Subcutaneous adipose tissue (tissue), 4 donors: Measurements from ENCODE around the gene LRRC15. TPM values are rescaled to one million over a fixed set of nuclear protein-coding genes. Genes with fewer than 3 reads are reported as not detected.

ENCODE experiments used
- total RNA-seq, 4 donors: library from RNA; depleted of rRNA; stranded (reverse); fragments of >200 nt; gene quantifications; one replicate each; pipeline ENCODE4 v1.1.0, GENCODE V29; 2016
- TF ChIP-seq, protein P1 (sequence below): fragments of 450-650 bp; IDR thresholded peaks from one replicate; pipeline ENCODE4 v1.5.1; 2016; ENCODE audit warnings: low read depth, mild to moderate bottlenecking, control low read depth, antibody characterized with exemption, moderate library complexity

LRRC15 gene
- total RNA-seq, 4 donors from 2014 or later: under 0.01 to 0.22 TPM; not detected in 2

DNA sequence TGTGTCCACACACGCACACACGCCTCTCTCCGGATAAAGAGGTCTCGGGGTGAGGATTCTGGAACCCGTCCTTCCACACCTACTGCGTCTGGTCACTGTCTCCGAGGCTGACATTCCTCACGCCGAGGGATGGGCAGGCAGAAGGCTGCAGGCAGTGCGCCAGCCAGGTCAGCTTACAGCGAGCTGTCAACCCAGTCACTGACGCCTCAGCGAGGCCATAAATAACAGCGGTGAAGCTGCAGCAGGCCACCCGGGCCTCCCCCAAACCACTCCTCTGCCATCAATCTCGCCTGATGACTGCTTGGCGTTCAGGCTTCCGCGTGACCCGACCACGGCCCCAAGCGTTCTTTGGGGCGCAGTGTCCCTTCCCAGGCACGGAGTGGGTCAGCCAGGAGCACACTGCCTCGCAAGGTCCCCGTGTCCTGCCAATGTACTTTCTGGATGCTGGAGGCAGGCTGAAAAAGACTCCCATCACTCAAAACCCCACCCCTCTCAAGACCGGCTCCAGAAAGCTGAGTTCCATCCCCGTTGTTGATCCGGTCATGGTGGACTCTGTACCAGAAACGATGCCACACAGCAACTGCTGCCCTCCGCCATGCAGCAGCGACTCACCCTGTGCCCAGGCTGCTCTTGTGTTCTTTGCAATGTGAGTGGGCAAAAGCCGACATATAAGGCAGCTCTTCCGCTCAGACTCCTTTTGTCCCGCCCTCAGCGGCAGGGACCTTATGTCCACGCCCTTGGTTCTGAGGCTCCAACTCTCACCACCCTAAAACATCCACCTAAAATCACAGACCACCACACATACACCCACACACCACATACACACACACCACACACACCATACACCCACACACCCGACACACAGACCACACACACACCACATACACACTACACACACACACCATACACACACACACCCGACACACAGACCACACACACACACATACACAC, 45.5 kb downstream of the LRRC15 start:
- TF ChIP-seq, protein P1, sequence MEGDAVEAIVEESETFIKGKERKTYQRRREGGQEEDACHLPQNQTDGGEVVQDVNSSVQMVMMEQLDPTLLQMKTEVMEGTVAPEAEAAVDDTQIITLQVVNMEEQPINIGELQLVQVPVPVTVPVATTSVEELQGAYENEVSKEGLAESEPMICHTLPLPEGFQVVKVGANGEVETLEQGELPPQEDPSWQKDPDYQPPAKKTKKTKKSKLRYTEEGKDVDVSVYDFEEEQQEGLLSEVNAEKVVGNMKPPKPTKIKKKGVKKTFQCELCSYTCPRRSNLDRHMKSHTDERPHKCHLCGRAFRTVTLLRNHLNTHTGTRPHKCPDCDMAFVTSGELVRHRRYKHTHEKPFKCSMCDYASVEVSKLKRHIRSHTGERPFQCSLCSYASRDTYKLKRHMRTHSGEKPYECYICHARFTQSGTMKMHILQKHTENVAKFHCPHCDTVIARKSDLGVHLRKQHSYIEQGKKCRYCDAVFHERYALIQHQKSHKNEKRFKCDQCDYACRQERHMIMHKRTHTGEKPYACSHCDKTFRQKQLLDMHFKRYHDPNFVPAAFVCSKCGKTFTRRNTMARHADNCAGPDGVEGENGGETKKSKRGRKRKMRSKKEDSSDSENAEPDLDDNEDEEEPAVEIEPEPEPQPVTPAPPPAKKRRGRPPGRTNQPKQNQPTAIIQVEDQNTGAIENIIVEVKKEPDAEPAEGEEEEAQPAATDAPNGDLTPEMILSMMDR: no peak

DNA sequence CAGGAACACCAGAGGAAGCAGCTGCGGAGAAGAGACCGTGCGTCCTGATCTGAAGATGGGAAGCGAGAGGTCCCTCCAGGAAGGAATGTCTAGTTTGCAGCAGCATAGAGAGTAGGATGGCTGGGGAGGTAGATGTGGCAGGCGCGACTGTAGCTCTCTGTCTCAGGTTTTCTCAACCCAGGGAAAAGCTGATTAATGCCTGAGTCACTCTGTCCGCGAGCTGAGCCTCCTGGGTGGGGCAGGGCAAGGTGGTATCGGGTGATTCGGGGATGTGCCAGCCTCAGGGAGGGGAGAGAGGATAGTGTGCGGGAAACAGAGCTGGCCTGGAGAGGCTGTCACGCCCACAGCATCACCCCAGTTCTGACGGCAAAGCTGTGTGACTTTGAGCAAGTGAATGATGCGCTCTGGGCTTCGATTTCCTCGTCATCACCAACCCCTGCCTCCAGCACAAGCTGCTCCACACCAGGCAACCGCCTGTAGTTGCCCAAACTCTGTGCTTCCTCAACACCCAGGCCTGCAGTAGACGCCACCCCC, 46.8 kb downstream of the LRRC15 start:
- TF ChIP-seq, protein P1: no peak

DNA sequence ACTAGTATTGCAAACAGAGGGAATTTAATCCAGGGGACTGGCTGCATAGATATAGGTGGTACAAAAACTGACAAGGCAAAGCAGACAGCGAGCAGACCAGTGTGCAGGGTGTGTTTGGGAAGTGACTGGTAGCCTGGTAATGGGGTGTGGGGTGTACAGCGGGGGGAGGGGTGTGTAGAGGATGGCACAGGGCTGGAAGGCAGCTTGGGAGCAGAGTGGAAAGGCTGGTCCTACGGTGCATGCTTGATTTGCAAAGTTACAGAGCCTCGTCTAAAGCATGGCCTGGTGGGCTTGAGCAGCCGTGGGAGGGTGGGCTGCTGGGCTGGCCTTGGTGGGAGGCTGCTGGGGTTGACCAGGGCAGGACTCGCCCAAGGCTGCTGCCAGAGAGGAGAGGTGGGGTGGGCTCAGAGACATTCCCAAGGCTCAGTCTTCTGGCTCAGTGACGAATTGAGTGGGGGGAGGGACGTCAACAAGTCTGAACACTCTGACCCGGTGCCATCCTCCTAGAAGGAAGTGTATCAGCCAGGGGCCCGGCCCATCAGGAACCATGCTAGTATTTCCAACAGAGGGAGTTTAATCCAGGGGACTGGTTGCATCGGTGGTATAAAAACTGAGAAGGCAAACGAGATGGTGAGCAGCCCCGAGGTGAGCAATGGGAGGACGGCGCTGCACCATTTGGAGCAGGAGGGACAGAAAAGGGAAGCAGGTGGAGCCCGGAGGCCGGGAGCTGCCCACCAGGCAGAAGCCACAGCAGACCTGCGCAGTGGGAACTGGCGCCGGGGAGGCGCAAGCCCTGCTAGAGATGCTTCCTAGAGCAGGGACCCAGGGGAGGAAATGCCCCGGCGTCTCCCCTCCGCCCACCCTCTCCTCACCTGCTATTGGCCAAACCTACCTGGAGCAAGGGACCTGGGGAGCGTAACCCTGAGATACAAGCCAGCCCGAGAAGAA, 47.6 kb downstream of the LRRC15 start:
- TF ChIP-seq, protein P1: no peak

DNA sequence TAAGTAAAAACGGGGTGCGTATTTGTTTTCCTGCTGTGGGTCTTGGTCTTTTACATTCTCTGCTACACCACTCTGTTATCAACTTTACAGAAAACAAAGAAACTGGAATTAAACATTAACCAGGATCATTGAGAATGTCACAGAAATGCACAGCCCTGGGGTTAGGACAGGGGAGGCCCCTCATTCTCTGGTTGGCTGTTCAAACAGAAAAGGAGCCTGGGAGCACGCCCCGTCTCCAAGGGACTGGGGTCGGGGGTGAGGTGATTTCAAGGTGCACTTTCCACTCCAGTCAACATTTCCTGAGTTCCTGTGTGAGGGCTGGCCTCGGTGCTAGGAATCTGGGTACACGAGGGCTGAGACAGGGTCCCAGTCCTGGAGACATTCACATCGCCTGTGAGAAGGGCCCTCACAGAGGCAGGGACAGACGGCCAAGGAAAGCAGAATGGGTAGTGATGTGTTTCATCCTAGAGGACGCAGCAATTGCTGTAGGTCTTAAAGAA, 48.7 kb downstream of the LRRC15 start:
- TF ChIP-seq, protein P1: no peak

DNA sequence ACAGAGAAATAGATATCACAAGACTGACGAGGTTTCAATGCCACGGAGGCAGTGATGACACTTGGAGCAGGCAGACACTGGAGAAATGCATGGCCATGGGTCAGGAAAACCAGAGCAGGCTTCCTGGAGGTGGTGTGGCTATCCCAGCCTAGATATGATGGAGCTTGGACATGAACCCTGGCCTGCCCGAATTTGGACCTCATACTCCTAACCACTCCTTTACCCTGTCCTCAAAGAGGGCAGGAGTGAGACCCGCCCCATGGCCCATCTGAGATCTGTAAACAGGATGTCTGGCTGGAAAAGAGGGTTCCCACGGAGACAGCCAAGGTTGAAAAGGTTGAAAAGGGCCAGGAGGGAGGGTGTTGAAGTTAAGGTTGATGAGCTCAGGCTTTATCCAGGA, 49.4 kb downstream of the LRRC15 start:
- TF ChIP-seq, protein P1: no peak

DNA sequence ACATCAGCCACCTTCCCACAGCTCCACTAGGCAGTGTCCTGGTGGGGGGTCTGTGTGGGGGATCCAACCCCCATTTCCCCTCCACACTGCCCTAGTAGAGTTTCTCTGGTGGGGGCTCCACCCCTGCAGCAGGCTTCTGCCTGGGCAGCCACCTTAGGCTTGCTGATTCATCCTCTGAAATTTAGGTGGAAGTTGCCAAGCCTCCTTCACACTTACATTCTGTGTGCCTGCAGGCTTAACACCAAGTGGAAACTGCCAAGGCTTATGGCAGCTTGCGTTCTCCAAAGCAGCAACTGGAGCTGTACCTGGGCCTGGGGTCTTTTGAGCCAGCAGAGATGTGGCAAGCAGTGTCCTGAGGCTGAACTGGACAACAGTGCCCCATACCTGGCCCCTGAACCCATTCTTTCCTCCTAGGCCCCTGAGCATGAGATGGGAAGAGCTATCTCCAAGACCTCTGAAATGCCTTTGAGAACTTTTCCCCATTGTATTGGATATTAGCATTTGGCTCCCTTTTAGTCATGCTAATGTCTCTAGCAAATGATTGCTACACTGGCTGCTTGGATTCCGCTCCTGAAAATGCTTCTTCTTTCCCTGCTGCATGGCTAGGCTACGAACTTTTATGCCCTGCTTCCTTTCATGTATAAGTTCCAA, 50.9 kb downstream of the LRRC15 start:
- TF ChIP-seq, protein P1: no peak
